ENCODE measurements around the gene CRK. TPM values are rescaled to one million over a fixed set of nuclear protein-coding genes. Genes with fewer than 3 reads are reported as not detected.

Gene CRK
- total RNA-seq, 1 donor from 2014 or later = 83.5 TPM

GRCh38 chr17:1475321-1475854 lies 19.4 kb upstream of the CRK start:
- Mint-ChIP-seq H3K4me3 (ENCODE audit: unreplicated experiment) (no peak overlapping the region), H3K4me1 (ENCODE audit: low read depth, unreplicated experiment) (peaks cover 3% of the 10 kb centered on the region), H3K27ac (ENCODE audit: unreplicated experiment) (no peak overlapping the region), H3K9me3 (ENCODE audit: unreplicated experiment) (no peaks in the 10 kb centered on the region), H3K36me3 (ENCODE audit: low read depth, unreplicated experiment) (peaks cover 18% of the 10 kb centered on the region), H3K27me3 (ENCODE audit: low read depth, unreplicated experiment) (no peaks in the 10 kb centered on the region)
- peaks cover 12% of the 10 kb centered on the region for H3K36me3 ChIP-seq (ENCODE audit: insufficient read depth, low read length)
- no peak overlapping the region for H3K4me2 ChIP-seq (ENCODE audit: low read length)
- H3K27me3 ChIP-seq (ENCODE audit: insufficient read depth, low read length) = no peaks in the 10 kb centered on the region
- no peak overlapping the region for H3K27ac ChIP-seq (ENCODE audit: low read depth, low read length)
- no peaks in the 10 kb centered on the region for H3K79me2 ChIP-seq (ENCODE audit: insufficient read depth, low read length)
- no peaks in the 10 kb centered on the region for H3K9me3 ChIP-seq (ENCODE audit: insufficient read depth, low read depth, low read length)
- no peak overlapping the region for H2AFZ ChIP-seq (ENCODE audit: low read depth, low read length)
- no peak for TF ChIP-seq EZH2 (IDR thresholded peaks at IDR 0.05; ENCODE audit: insufficient read depth, low read length)
- TF ChIP-seq CTCF (IDR thresholded peaks at IDR 0.05; ENCODE audit: insufficient read depth, low read depth, low read length) = no peak
- FAIRE-seq = no peak
- no peak for DNase-seq (ENCODE audit: low read depth)
- no peaks in the 10 kb centered on the region for H3K4me1 ChIP-seq (ENCODE audit: insufficient read depth, low read length)
- H3K4me3 ChIP-seq (ENCODE audit: insufficient read depth, low read depth, low read length) = no peak overlapping the region
- no peak overlapping the region for H3K9ac ChIP-seq (ENCODE audit: low read length)
- peaks cover 27% of the 10 kb centered on the region for H4K20me1 ChIP-seq (ENCODE audit: insufficient read depth, low read length)

DNA sequence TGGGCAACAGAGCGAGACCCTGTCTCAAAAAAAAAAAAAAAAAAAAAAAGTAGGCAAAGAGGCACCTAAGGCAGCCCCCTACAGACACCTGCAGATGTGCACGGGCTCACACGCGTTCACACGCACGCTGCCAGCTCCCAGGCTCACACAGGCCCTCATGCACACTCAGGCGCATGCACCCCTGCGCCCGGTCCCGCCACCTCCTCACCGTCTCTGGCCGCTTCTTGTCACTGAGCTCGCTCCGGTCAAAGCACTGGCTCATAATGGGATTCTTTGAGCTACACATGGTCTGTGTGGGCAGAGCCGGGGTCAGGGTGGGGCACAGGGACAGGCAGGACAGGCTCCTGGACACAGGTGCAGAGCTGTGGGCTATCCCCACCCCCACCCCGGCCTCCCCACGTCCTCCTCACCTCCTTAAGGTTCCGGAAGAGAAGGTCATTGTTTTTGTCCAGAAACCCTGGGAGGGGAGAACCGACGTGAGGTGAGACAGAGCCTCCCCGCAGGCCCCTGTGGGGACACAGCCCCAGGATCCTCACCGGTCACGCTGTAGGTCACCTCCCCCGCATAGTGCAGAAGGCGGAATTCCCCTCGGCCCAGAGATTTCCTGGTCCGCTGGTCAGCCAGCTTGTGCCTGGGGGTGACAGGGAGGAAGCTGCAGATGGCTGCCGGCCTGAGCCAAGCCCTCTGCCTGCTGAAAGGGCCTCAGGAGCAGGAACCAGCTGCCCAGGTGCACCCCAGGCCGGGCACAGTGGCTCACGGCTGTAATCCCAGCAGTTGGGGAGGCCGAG lies 18.6 kb upstream of the CRK start:
- no peaks in the 10 kb centered on the region for H3K27me3 Mint-ChIP-seq (ENCODE audit: low read depth, unreplicated experiment)
- H3K4me1 ChIP-seq (ENCODE audit: insufficient read depth, low read length) = no peaks in the 10 kb centered on the region
- no peak overlapping the region for H2AFZ ChIP-seq (ENCODE audit: low read depth, low read length)
- peaks cover 11% of the 10 kb centered on the region for H3K36me3 ChIP-seq (ENCODE audit: insufficient read depth, low read length)
- H3K9me3 ChIP-seq (ENCODE audit: insufficient read depth, low read depth, low read length) = no peaks in the 10 kb centered on the region
- peaks cover 19% of the 10 kb centered on the region for H3K36me3 Mint-ChIP-seq (ENCODE audit: low read depth, unreplicated experiment)
- no peak overlapping the region for H3K27ac ChIP-seq (ENCODE audit: low read depth, low read length)
- TF ChIP-seq EZH2 (IDR thresholded peaks at IDR 0.05; ENCODE audit: insufficient read depth, low read length) = no peak
- no peak for TF ChIP-seq CTCF (IDR thresholded peaks at IDR 0.05; ENCODE audit: insufficient read depth, low read depth, low read length)
- H3K4me1 Mint-ChIP-seq (ENCODE audit: low read depth, unreplicated experiment) = peaks cover 3% of the 10 kb centered on the region
- H4K20me1 ChIP-seq (ENCODE audit: insufficient read depth, low read length) = peaks cover 27% of the 10 kb centered on the region
- no peaks in the 10 kb centered on the region for H3K9me3 Mint-ChIP-seq (ENCODE audit: unreplicated experiment)
- DNase-seq (ENCODE audit: low read depth) (no peak), FAIRE-seq (no peak)
- H3K79me2 ChIP-seq (ENCODE audit: insufficient read depth, low read length) = no peaks in the 10 kb centered on the region
- no peak overlapping the region for H3K4me2 ChIP-seq (ENCODE audit: low read length)
- H3K4me3 ChIP-seq (ENCODE audit: insufficient read depth, low read depth, low read length) = no peak overlapping the region
- no peak overlapping the region for H3K9ac ChIP-seq (ENCODE audit: low read length)
- no peaks in the 10 kb centered on the region for H3K27me3 ChIP-seq (ENCODE audit: insufficient read depth, low read length)
- no peak overlapping the region for H3K27ac Mint-ChIP-seq (ENCODE audit: unreplicated experiment)
- no peak overlapping the region for H3K4me3 Mint-ChIP-seq (ENCODE audit: unreplicated experiment)

DNA sequence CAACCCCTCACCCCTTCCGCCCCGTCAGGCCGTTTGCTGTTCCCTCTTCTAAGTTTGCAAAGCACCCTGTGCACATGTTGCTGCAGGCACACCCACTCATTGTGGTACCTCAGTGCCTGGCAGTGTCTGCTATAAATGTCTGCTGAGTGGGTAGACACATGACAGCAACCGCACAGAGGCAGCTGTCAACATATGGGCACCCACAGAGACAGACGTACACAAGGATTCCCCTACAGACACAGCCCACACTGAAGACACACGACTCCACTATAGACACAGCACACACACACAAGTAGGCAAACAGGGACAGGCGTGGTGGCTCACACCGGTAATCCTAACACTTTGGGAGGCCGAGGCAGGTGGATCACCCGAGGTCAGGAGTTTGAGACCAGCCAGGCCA lies 17.8 kb upstream of the CRK start:
- Mint-ChIP-seq H3K9me3 (ENCODE audit: unreplicated experiment) (no peaks in the 10 kb centered on the region), H3K27me3 (ENCODE audit: low read depth, unreplicated experiment) (no peaks in the 10 kb centered on the region), H3K4me1 (ENCODE audit: low read depth, unreplicated experiment) (peaks cover 3% of the 10 kb centered on the region), H3K4me3 (ENCODE audit: unreplicated experiment) (no peak overlapping the region), H3K36me3 (ENCODE audit: low read depth, unreplicated experiment) (peaks cover 20% of the 10 kb centered on the region), H3K27ac (ENCODE audit: unreplicated experiment) (peak overlapping the region; percentile 81)
- H4K20me1 ChIP-seq (ENCODE audit: insufficient read depth, low read length) = peaks cover 32% of the 10 kb centered on the region
- H3K9ac ChIP-seq (ENCODE audit: low read length) = no peak overlapping the region
- no peak overlapping the region for H3K4me2 ChIP-seq (ENCODE audit: low read length)
- no peak for FAIRE-seq
- TF ChIP-seq CTCF (IDR thresholded peaks at IDR 0.05; ENCODE audit: insufficient read depth, low read depth, low read length) = no peak
- TF ChIP-seq EZH2 (IDR thresholded peaks at IDR 0.05; ENCODE audit: insufficient read depth, low read length) = no peak
- DNase-seq (ENCODE audit: low read depth) = no peak
- H3K27me3 ChIP-seq (ENCODE audit: insufficient read depth, low read length) = no peaks in the 10 kb centered on the region
- no peak overlapping the region for H3K4me3 ChIP-seq (ENCODE audit: insufficient read depth, low read depth, low read length)
- H3K4me1 ChIP-seq (ENCODE audit: insufficient read depth, low read length) = no peaks in the 10 kb centered on the region
- peaks cover 14% of the 10 kb centered on the region for H3K36me3 ChIP-seq (ENCODE audit: insufficient read depth, low read length)
- no peaks in the 10 kb centered on the region for H3K9me3 ChIP-seq (ENCODE audit: insufficient read depth, low read depth, low read length)
- no peak overlapping the region for H3K27ac ChIP-seq (ENCODE audit: low read depth, low read length)
- no peak overlapping the region for H2AFZ ChIP-seq (ENCODE audit: low read depth, low read length)
- H3K79me2 ChIP-seq (ENCODE audit: insufficient read depth, low read length) = no peaks in the 10 kb centered on the region

All from astrocyte (in vitro differentiated cells and primary cell).